ENCODE data around the gene TRHDE.

Gene TRHDE

GRCh38 chr12:72246370-72246769, 25.8 kb upstream of the TRHDE start:
- no peaks in the 10 kb centered on the region for H3K36me3 ChIP-seq (ENCODE audit: control insufficient read depth in 2 of 2, insufficient read depth in 1 of 2, low read length in 2 of 2)
- ChIA-PET CTCF (no interaction called here), POLR2A (no interaction called here)
- TF ChIP-seq IKZF3 (tag by site-specific recombination; IDR thresholded peaks at IDR 0.05) (no peak), ZNF23 (tag by site-specific recombination; IDR thresholded peaks at IDR 0.05; ENCODE audit: borderline replicate concordance) (no peak), HOXC10 (CRISPR knock-in tag; IDR thresholded peaks at IDR 0.05) (no peak), ZNF426 (tag by site-specific recombination; IDR thresholded peaks at IDR 0.05) (no peak), ZNF423 (tag by site-specific recombination; IDR thresholded peaks at IDR 0.05) (no peak), ZNF623 (tag by site-specific recombination; IDR thresholded peaks at IDR 0.05) (no peak), ELK4 (IDR thresholded peaks at IDR 0.05; ENCODE audit: borderline replicate concordance, low read depth, low read length) (no peak), ZNF114 (tag by site-specific recombination; IDR thresholded peaks at IDR 0.05) (no peak), ZNF660 (tag by site-specific recombination; IDR thresholded peaks at IDR 0.05) (no peak), ZNF701 (tag by site-specific recombination; IDR thresholded peaks at IDR 0.05) (no peak), RBAK (tag by site-specific recombination; IDR thresholded peaks at IDR 0.05) (no peak), ZNF350 (tag by site-specific recombination; IDR thresholded peaks at IDR 0.05) (no peak), ZNF677 (tag by site-specific recombination; IDR thresholded peaks at IDR 0.05) (no peak), ZNF843 (tag by site-specific recombination; IDR thresholded peaks at IDR 0.05) (no peak), ZNF10 (tag by site-specific recombination; IDR thresholded peaks at IDR 0.05) (no peak), KLF7 (tag by site-specific recombination; IDR thresholded peaks at IDR 0.05; ENCODE audit: borderline replicate concordance) (no peak)
- TF ChIP-seq, protein P1, sequence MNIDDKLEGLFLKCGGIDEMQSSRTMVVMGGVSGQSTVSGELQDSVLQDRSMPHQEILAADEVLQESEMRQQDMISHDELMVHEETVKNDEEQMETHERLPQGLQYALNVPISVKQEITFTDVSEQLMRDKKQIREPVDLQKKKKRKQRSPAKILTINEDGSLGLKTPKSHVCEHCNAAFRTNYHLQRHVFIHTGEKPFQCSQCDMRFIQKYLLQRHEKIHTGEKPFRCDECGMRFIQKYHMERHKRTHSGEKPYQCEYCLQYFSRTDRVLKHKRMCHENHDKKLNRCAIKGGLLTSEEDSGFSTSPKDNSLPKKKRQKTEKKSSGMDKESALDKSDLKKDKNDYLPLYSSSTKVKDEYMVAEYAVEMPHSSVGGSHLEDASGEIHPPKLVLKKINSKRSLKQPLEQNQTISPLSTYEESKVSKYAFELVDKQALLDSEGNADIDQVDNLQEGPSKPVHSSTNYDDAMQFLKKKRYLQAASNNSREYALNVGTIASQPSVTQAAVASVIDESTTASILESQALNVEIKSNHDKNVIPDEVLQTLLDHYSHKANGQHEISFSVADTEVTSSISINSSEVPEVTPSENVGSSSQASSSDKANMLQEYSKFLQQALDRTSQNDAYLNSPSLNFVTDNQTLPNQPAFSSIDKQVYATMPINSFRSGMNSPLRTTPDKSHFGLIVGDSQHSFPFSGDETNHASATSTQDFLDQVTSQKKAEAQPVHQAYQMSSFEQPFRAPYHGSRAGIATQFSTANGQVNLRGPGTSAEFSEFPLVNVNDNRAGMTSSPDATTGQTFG (tag by site-specific recombination; IDR thresholded peaks at IDR 0.05; ENCODE audit: borderline replicate concordance) = no peak
- TF ChIP-seq, protein P2, sequence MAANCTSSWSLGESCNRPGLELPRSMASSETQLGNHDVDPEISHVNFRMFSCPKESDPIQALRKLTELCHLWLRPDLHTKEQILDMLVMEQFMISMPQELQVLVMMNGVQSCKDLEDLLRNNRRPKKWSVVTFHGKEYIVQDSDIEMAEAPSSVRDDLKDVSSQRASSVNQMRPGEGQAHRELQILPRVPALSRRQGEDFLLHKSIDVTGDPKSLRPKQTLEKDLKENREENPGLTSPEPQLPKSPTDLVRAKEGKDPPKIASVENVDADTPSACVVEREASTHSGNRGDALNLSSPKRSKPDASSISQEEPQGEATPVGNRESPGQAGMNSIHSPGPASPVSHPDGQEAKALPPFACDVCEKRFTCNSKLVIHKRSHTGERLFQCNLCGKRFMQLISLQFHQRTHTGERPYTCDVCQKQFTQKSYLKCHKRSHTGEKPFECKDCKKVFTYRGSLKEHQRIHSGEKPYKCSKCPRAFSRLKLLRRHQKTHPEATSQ (tag by site-specific recombination; IDR thresholded peaks at IDR 0.05) = no peak
- H3K4me1 ChIP-seq (ENCODE audit: control insufficient read depth, insufficient read depth, low read length) = no peaks in the 10 kb centered on the region
- H3K9me3 ChIP-seq (ENCODE audit: control insufficient read depth, insufficient read depth, low read depth, low read length) = no peaks in the 10 kb centered on the region
- H3K27ac ChIP-seq (ENCODE audit: extremely low read depth, low read depth, low read length) = no peak overlapping the region
- H3K4me3 ChIP-seq (ENCODE audit: low read depth, low read length) = no peak overlapping the region

DNA sequence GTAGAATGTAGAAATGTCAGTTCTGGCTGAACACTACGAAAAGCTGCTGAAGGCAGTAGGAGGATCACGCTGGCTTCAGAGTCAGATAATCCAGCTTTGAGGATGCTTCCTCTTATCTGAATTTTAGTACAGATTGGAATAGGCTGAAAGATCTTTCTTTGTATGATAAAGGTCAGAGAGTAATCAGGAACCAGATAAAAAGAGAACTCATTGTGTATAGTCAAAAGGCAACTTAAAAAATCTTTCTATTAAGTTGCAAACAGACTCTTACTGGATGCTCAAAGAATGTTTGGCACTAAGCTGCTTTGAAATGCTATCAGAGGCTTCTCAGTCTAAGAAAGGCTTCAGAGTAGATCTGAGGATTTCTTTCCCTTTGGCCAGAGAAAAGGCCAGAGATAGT, 21.8 kb upstream of the TRHDE start:
- H3K36me3 ChIP-seq (ENCODE audit: control insufficient read depth in 2 of 2, insufficient read depth in 1 of 2, low read length in 2 of 2) = no peaks in the 10 kb centered on the region
- TF ChIP-seq ZNF792 (tag by site-specific recombination; IDR thresholded peaks at IDR 0.05) = no peak
- TF ChIP-seq ZBTB10 (tag by site-specific recombination; IDR thresholded peaks at IDR 0.05) = no peak
- no peak for TF ChIP-seq ZNF366 (tag by site-specific recombination; conservative IDR thresholded peaks at IDR 0.05)
- TF ChIP-seq KLF10 (tag by site-specific recombination; IDR thresholded peaks at IDR 0.05) = no peak
- TF ChIP-seq ZNF747 (tag by site-specific recombination; IDR thresholded peaks at IDR 0.05) = no peak
- no peak for TF ChIP-seq ZNF37A (tag by site-specific recombination; IDR thresholded peaks at IDR 0.05)
- TF ChIP-seq ZNF132 (tag by site-specific recombination; IDR thresholded peaks at IDR 0.05; ENCODE audit: borderline replicate concordance) = no peak
- TF ChIP-seq ZBTB6 (tag by site-specific recombination; IDR thresholded peaks at IDR 0.05) = no peak
- no peak for TF ChIP-seq ZNF555 (tag by site-specific recombination; conservative IDR thresholded peaks at IDR 0.05)
- no peak for TF ChIP-seq ZFP69B (tag by site-specific recombination; IDR thresholded peaks at IDR 0.05)
- CTCF ChIA-PET = interaction anchor here (0.6 kb wide), 1 partner anchor 1159 kb away, joined by 3 read pairs; no protein-coding TSS in a partner anchor

More for the DNA sequence above, 21.8 kb upstream of the TRHDE start:
- Histone ChIP-seq H3K27ac (ENCODE audit: extremely low read depth, low read depth, low read length) (no peak overlapping the region), H3K9me3 (ENCODE audit: control insufficient read depth, insufficient read depth, low read depth, low read length) (no peaks in the 10 kb centered on the region), H3K4me1 (ENCODE audit: control insufficient read depth, insufficient read depth, low read length) (no peaks in the 10 kb centered on the region), H3K4me3 (ENCODE audit: low read depth, low read length) (no peak overlapping the region)
- POLR2A ChIA-PET = no interaction called here
